GM10248 (cell line): ENCODE results near the gene SLC5A3.

Experiments used
- CTCF ChIA-PET: fragments of 300-600 bp; sonication (Branson Sonifier 250); formaldehyde crosslinking; extraction: SDS; loops from one replicate; lab custom pipeline; 2021; ENCODE audit warnings: antibody characterized with exemption; lab: Yijun Ruan, JAX
- POLR2A ChIA-PET: fragments of 350-650 bp; sonication (Branson Sonifier 250); formaldehyde crosslinking; extraction: SDS; loops from one replicate; lab custom pipeline; 2020; ENCODE audit warnings: antibody characterized with exemption; lab: Yijun Ruan, JAX
- DNase-seq: peaks from one replicate; pipeline ENCODE4 v3.0.0; 2012; ENCODE audit errors: extremely low spot score
- TF ChIP-seq, protein P1 (sequence below): IDR thresholded peaks from 2 replicates; pipeline ENCODE4 v1.5.1; 2012; ENCODE audit warnings: mild to moderate bottlenecking, low read depth; ENCODE audit errors: extremely low read depth, missing control alignments, control extremely low read depth

The SLC5A3 gene

DNA sequence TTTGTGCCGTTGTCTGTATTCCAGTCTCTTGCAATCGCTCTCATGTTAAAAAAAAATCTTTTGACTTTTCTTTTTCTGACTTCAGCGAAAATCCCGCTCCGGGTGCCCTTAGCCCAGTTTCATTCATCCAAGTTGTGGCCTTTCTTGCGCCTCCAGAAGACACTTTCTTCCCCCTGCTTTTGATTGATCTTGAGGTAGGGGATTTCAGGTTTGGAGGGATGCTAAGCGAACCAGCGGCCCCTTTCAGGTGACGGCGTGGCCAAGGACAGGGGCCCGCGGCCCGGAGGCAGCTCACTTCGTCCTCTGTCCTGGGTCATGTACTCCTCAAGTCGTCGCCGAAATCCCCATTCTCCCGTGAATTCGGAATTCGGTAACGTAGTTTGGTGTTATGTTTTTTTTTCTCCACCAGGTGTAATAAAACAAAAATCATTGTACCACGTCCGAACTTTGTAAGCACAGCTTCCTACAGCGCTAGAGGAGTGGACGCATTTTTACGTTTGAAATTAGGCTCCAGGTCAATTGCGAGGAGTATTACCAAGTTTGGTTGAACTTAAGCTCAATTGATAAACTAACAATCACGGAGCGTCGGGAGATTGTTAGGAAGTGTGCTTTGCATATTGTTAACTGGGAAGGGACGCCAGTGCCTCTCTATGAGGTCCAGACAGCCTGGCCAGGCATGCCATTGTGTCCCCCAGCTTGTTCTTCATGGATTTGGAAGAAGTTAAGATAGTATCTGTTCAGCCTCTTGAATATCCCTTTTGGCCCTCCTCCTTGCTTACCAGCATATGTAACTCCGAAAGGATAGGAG lies 1.1 kb downstream of the SLC5A3 start:
- POLR2A ChIA-PET: interaction anchor here (0.7 to 2.1 kb wide), 9 partner anchors 9 to 127 kb away, joined by 3 to 14 read pairs (median 5); no protein-coding TSS in a partner anchor
- CTCF ChIA-PET: interaction anchor here (0.6 to 2.7 kb wide), 11 partner anchors 11 to 276 kb away, joined by 3 to 20 read pairs (median 4); no protein-coding TSS in a partner anchor
- TF ChIP-seq, protein P1, sequence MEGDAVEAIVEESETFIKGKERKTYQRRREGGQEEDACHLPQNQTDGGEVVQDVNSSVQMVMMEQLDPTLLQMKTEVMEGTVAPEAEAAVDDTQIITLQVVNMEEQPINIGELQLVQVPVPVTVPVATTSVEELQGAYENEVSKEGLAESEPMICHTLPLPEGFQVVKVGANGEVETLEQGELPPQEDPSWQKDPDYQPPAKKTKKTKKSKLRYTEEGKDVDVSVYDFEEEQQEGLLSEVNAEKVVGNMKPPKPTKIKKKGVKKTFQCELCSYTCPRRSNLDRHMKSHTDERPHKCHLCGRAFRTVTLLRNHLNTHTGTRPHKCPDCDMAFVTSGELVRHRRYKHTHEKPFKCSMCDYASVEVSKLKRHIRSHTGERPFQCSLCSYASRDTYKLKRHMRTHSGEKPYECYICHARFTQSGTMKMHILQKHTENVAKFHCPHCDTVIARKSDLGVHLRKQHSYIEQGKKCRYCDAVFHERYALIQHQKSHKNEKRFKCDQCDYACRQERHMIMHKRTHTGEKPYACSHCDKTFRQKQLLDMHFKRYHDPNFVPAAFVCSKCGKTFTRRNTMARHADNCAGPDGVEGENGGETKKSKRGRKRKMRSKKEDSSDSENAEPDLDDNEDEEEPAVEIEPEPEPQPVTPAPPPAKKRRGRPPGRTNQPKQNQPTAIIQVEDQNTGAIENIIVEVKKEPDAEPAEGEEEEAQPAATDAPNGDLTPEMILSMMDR: no peak
- DNase-seq: no peak

DNA sequence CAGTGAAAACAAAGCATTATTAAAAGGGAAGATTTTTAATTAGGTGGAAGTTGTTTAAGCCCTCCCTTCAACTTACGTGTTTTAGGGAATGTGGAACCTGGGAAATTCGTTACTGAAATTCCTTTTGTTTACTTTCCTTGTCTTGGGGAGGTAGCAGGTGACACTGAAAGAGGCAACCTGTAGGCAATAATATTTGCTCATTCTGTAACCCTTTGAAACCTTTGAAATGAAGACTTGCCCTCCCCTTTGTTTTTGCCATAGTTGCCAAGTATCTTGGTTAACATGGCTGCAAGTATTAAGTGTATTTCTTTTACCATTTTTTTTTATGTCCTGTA lies 1.7 kb downstream of the SLC5A3 start:
- DNase-seq: no peak
- ChIA-PET CTCF (interaction anchor here (1.1 to 2.5 kb wide), 8 partner anchors 13 to 275 kb away, joined by 3 to 20 read pairs (median 4); no protein-coding TSS in a partner anchor), POLR2A (interaction anchor here (1.1 to 2.1 kb wide), 3 partner anchors 15 to 55 kb away, joined by 5 to 6 read pairs (median 5); no protein-coding TSS in a partner anchor)
- TF ChIP-seq, protein P1: no peak

DNA sequence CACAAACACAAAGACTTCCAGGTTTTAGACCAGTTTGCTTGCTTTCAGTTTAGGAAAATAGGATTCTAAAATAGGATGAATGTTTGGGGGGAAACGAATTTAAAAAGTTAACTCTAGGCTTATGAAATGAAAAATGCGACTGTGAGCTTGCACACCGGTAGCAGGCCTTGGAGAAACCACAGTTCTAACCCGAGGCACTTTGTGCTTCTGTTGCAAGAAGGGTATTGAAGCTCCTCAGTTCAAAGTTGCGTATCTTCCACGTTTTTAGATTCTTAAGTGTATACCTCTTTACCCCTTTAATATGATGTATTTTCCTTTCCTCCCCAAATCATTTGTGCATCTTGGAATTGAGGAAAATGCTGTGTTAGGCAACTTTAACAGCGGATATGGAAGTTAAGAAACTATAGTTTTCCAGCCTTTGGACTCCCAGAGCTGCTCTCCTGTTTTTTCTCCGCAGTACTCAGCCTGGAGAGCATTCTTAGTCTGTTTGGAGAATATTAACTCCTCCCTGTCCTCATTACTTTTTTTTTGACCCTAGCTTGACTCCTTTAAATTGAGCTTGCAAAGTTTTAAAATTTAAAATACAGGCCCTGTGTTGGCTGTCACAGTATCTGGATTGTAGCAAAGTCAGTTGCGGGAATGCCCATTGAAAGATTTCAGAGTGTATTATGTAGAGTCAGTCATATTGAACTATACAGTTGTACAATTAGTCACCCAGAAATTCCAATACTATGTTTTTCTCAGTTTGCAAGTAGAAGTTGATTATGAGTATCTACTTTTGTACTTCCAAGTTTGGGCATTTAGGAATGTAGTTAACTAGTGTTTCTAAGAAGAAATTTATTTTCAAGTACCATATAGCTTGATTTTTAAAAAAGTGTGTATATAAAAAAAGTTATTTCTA lies 2.6 kb downstream of the SLC5A3 start:
- POLR2A ChIA-PET: no interaction called here
- no peak for DNase-seq
- CTCF ChIA-PET: interaction anchor here (0.9 to 1.7 kb wide), 9 partner anchors 11 to 274 kb away, joined by 3 to 11 read pairs (median 3); no protein-coding TSS in a partner anchor

DNA sequence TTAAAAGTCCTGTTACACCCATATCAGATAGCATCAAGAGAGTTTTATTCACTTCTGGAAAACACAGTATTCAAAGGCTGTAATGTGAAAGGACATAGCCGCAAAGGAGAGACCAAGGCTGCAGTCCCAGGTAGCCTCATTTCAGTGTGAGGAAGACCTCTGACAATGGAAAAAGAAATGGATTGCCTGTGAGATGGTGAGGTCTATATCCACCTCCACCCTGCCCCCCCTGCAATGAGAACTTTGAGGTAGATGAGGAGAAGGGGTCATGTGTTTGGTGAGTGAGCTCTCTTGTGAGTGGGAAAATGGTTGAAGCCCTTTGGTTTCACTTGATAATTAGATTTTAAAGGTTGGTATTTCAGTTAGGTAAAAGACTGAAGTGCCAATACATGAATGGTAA lies 3.5 kb downstream of the SLC5A3 start:
- TF ChIP-seq, protein P1: no peak
- DNase-seq: no peak
- POLR2A ChIA-PET: no interaction called here
- CTCF ChIA-PET: interaction anchor here (0.9 to 1.7 kb wide), 5 partner anchors 10 to 271 kb away, joined by 3 to 11 read pairs (median 4); no protein-coding TSS in a partner anchor

More for the DNA sequence above, 2.6 kb downstream of the SLC5A3 start:
- TF ChIP-seq, protein P1: no peak

DNA sequence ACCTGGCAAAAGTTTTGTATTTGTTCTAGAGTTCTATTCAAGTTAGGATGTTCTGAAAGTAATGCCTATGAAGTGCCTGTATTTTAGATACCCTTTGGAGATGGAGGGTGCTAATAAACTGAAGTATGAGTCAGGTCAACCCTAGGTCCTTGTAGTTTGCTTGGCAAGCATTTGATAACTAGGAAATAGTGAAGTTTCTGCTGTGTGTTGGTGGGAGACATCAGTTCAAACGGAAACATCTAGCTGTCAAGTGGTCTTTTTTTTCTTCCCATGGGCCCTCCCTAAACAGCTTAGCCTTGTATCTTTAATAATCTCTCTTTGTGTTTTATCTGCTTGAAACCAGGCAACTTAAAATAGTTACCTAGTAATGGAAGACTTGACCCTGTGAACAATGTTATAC lies 4.5 kb downstream of the SLC5A3 start:
- ChIA-PET POLR2A (no interaction called here), CTCF (interaction anchor here (1.1 to 4.2 kb wide), 5 partner anchors 9 to 154 kb away, joined by 3 to 16 read pairs (median 6); no protein-coding TSS in a partner anchor)
- no peak for DNase-seq
- TF ChIP-seq, protein P1: no peak

DNA sequence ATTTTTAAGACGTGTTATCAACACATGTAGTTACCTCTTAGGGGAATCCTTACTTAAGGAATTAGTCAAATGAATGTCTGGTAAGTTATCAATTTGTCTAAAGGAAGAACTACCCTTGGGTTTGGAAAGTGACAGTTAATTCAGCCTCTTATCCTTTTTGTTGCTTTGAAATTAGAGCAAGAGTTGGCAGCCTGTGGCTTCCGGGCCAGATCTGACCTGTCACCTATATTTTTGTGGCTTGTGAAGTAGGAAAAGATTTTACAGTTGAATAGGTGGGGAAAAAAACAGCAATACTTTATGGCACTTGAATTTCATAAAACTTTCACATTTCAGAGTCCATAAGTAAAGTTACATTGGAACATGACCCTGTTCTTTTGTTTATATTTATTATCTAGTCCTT lies 5.5 kb downstream of the SLC5A3 start:
- CTCF ChIA-PET: interaction anchor here (1.0 to 4.2 kb wide), 6 partner anchors 8 to 155 kb away, joined by 3 to 16 read pairs (median 5); no protein-coding TSS in a partner anchor
- POLR2A ChIA-PET: interaction anchor here (0.6 kb wide), 1 partner anchor 135 kb away, joined by 5 read pairs; no protein-coding TSS in a partner anchor
- TF ChIP-seq, protein P1: no peak
- no peak for DNase-seq
